ENCODE results near the gene HOXC6. TPM values are rescaled to one million over a fixed set of nuclear protein-coding genes. Genes with fewer than 3 reads are reported as not detected.

The HOXC6 gene
- total and polyA plus RNA-seq, 9 of the 15 experiments (the other 6 are each of a cell fraction or from before 2014, with no cell fraction given), result 0.06 to 4.0 (median 1.4) TPM

DNA sequence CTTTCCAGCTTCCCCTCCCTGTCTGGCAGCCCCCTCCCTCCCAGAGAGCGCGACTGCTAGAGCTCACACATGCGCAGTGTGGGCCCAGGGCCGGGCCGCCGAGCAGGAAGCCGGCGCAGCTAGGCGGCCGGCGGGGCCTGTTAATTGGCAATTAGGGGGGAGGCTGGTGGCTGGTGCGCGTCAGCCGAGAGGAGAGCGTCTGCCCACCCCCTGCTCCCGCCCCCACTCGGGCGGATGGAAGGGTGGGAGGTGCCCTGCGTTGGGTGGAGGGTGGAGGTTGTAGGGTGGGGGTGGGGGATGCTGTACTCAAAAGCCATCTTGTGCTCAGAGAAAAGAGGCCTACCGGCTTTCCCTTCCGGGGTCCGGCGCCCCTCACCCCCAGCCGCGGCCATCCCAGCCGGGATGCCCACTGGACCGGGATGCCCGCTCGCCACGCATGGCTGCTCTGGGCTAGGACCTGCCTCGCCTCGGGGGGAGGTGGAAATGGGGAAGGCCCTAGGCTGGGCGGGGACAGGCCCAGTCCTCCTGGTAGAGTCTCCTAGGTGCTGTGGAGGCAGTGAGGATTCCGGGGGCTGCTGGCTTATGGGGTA lies 10.3 kb upstream of the HOXC6 start (continued):
- TF ChIP-seq, protein P1, sequence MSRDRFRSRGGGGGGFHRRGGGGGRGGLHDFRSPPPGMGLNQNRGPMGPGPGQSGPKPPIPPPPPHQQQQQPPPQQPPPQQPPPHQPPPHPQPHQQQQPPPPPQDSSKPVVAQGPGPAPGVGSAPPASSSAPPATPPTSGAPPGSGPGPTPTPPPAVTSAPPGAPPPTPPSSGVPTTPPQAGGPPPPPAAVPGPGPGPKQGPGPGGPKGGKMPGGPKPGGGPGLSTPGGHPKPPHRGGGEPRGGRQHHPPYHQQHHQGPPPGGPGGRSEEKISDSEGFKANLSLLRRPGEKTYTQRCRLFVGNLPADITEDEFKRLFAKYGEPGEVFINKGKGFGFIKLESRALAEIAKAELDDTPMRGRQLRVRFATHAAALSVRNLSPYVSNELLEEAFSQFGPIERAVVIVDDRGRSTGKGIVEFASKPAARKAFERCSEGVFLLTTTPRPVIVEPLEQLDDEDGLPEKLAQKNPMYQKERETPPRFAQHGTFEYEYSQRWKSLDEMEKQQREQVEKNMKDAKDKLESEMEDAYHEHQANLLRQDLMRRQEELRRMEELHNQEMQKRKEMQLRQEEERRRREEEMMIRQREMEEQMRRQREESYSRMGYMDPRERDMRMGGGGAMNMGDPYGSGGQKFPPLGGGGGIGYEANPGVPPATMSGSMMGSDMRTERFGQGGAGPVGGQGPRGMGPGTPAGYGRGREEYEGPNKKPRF (IDR thresholded peaks at IDR 0.05; ENCODE audit: low read depth, low read length), result no peak
- no peak for TF ChIP-seq ZFP1 (CRISPR knock-in tag; IDR thresholded peaks at IDR 0.05)
- no peak for TF ChIP-seq DPF2 (IDR thresholded peaks at IDR 0.05)
- TF ChIP-seq ZNF764 (CRISPR knock-in tag; IDR thresholded peaks at IDR 0.05; ENCODE audit: low read depth), result no peak
- TF ChIP-seq NRF1 (conservative IDR thresholded peaks at IDR 0.05 in 1 of 2, IDR thresholded peaks at IDR 0.05 in 1 of 2), result peak; percentile 96
- no peak for TF ChIP-seq U2AF2 (optimal IDR thresholded peaks at IDR 0.05; ENCODE audit: low read depth, low read length)
- no peak for TF ChIP-seq ZSCAN32 (CRISPR knock-in tag; IDR thresholded peaks at IDR 0.05)
- TF ChIP-seq FOXP1 (CRISPR knock-in tag; IDR thresholded peaks at IDR 0.05), result no peak; the same call in 1 of the 2 replicates
- no peak for TF ChIP-seq ZNF75A (CRISPR knock-in tag; IDR thresholded peaks at IDR 0.05)
- no peak for TF ChIP-seq FOXJ3 (CRISPR knock-in tag; IDR thresholded peaks at IDR 0.05)
- TF ChIP-seq PPARD (CRISPR knock-in tag; IDR thresholded peaks at IDR 0.05), result no peak
- TF ChIP-seq ZC3H8 (IDR thresholded peaks at IDR 0.05), result no peak
- TF ChIP-seq HDAC1 (IDR thresholded peaks at IDR 0.05), result 0 out of 4 replicates have a peak, but pooled peaks of 1 of the 2 experiments have one; percentile 15
- 0 out of 2 replicates have a peak, but pooled peaks have one; percentile 30 for TF ChIP-seq ZKSCAN8 (CRISPR knock-in tag; IDR thresholded peaks at IDR 0.05)
- TF ChIP-seq CAMTA2 (CRISPR knock-in tag; conservative IDR thresholded peaks at IDR 0.05), result no peak
- TF ChIP-seq ZBTB7A (IDR thresholded peaks at IDR 0.05; ENCODE audit: borderline replicate concordance, control insufficient read depth, low read depth, low read length), result peak; percentile 81
- TF ChIP-seq, protein P2, sequence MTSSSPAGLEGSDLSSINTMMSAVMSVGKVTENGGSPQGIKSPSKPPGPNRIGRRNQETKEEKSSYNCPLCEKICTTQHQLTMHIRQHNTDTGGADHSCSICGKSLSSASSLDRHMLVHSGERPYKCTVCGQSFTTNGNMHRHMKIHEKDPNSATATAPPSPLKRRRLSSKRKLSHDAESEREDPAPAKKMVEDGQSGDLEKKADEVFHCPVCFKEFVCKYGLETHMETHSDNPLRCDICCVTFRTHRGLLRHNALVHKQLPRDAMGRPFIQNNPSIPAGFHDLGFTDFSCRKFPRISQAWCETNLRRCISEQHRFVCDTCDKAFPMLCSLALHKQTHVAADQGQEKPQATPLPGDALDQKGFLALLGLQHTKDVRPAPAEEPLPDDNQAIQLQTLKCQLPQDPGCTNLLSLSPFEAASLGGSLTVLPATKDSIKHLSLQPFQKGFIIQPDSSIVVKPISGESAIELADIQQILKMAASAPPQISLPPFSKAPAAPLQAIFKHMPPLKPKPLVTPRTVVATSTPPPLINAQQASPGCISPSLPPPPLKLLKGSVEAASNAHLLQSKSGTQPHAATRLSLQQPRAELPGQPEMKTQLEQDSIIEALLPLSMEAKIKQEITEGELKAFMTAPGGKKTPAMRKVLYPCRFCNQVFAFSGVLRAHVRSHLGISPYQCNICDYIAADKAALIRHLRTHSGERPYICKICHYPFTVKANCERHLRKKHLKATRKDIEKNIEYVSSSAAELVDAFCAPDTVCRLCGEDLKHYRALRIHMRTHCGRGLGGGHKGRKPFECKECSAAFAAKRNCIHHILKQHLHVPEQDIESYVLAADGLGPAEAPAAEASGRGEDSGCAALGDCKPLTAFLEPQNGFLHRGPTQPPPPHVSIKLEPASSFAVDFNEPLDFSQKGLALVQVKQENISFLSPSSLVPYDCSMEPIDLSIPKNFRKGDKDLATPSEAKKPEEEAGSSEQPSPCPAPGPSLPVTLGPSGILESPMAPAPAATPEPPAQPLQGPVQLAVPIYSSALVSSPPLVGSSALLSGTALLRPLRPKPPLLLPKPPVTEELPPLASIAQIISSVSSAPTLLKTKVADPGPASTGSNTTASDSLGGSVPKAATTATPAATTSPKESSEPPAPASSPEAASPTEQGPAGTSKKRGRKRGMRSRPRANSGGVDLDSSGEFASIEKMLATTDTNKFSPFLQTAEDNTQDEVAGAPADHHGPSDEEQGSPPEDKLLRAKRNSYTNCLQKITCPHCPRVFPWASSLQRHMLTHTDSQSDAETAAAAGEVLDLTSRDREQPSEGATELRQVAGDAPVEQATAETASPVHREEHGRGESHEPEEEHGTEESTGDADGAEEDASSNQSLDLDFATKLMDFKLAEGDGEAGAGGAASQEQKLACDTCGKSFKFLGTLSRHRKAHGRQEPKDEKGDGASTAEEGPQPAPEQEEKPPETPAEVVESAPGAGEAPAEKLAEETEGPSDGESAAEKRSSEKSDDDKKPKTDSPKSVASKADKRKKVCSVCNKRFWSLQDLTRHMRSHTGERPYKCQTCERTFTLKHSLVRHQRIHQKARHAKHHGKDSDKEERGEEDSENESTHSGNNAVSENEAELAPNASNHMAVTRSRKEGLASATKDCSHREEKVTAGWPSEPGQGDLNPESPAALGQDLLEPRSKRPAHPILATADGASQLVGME (CRISPR knock-in tag; IDR thresholded peaks at IDR 0.05), result no peak
- TF ChIP-seq, protein P3, sequence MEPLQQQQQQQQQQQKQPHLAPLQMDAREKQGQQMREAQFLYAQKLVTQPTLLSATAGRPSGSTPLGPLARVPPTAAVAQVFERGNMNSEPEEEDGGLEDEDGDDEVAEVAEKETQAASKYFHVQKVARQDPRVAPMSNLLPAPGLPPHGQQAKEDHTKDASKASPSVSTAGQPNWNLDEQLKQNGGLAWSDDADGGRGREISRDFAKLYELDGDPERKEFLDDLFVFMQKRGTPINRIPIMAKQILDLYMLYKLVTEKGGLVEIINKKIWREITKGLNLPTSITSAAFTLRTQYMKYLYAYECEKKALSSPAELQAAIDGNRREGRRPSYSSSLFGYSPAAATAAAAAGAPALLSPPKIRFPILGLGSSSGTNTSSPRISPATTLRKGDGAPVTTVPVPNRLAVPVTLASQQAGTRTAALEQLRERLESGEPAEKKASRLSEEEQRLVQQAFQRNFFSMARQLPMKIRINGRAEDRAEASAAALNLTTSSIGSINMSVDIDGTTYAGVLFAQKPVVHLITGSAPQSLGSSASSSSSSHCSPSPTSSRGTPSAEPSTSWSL (CRISPR knock-in tag; IDR thresholded peaks at IDR 0.05; ENCODE audit: borderline replicate concordance), result no peak
- TF ChIP-seq ZNF77 (CRISPR knock-in tag; IDR thresholded peaks at IDR 0.05), result no peak
- no peak for TF ChIP-seq ZNF589 (CRISPR knock-in tag; IDR thresholded peaks at IDR 0.05; ENCODE audit: low read depth)
- TF ChIP-seq MTF1 (CRISPR knock-in tag; IDR thresholded peaks at IDR 0.05; ENCODE audit: borderline replicate concordance), result no peak
